Mesenteric fat pad (tissue), 1 donor: ENCODE results near the gene MYL6. TPM values are rescaled to one million over a fixed set of nuclear protein-coding genes. Genes with fewer than 3 reads are reported as not detected.
"Not testable (repeated sequence)": the region's sequence is repeated elsewhere in the genome, so short reads cannot be mapped to it uniquely, and the experiment has no call there.

Source experiments
- DNase-seq: peaks from one replicate; pipeline ENCODE4 v3.0.0-alpha.2; 2020; ENCODE audit warnings: low spot score
- long read RNA-seq: library from polyadenylated mRNA; unstranded; transcript quantifications from one replicate; pipeline ENCODE4 v2.0.0, GENCODE V29; 2020
- total RNA-seq: library from RNA; stranded (reverse); fragmentation: NEBNext Ultra II Directional; extraction: Animal tissue kit (Norgen Biotek cat#: 25700); gene quantifications from one replicate; pipeline ENCODE4 v1.2.1, GENCODE V29; 2021
- donor health status: DM: yes; HTN: yes; CAD: no.

Gene MYL6
- total RNA-seq: 2,743 TPM
- long read RNA-seq, transcript MYL6-207 (6 exons, 655 nt): major isoform, 434 of 1,435 reads
- long read RNA-seq, transcript MYL6-219 (5 exons, 1,438 nt): minor isoform, 204 of 1,435 reads
- long read RNA-seq, transcript MYL6-218 (7 exons, 901 nt): minor isoform, 393 of 1,435 reads
- long read RNA-seq, transcript MYL6-216 (6 exons, 1,564 nt): minor isoform, 9 of 1,435 reads
- long read RNA-seq, partial matches to known transcripts: 201 of 1,435 reads
- long read RNA-seq, other reads (novel, unspliced or antisense): 172 of 1,435 reads

GRCh38 chr12:56158029-56158925 is at the start of gene MYL6:
MYL6 (plus strand) TSS chr12:56158359; CDS start chr12:56158402, 43 bp downstream.
- DNase-seq: peak; percentile 96

- DNase-seq: no peak
These were observed 47.6 kb upstream of the MYL6 start for GRCh38 chr12:56110571-56110970.

- no peak for DNase-seq
These were observed 44.1 kb upstream of the MYL6 start for GRCh38 chr12:56114084-56114483.

- DNase-seq: no peak
These were observed 42.8 kb upstream of the MYL6 start for GRCh38 chr12:56115329-56115728.

GRCh38 chr12:56116267-56117081 is 41.7 kb upstream of the MYL6 start, which contains the start of gene RPL41:
RPL41 (plus strand) TSS chr12:56116633.
- DNase-seq: peak; percentile 96

GRCh38 chr12:56117082-56117706 is 41.0 kb upstream of the MYL6 start:
- not testable (repeated sequence) for DNase-seq

GRCh38 chr12:56117778-56118687 is 40.1 kb upstream of the MYL6 start, which contains the start of gene ZC3H10:
ZC3H10 (plus strand) TSS chr12:56118266; CDS start chr12:56120563, 2,297 bp downstream.
- peak; percentile 98 for DNase-seq

- DNase-seq: no peak
These were observed 39.3 kb upstream of the MYL6 start for GRCh38 chr12:56118688-56119357.

- no peak for DNase-seq
These were observed 38.8 kb upstream of the MYL6 start for GRCh38 chr12:56119361-56119796.

- no peak for DNase-seq
These were observed 37.9 kb upstream of the MYL6 start for GRCh38 chr12:56120158-56120846.

- DNase-seq: no peak
These were observed 36.8 kb upstream of the MYL6 start for GRCh38 chr12:56121204-56121870.

- no peak for DNase-seq
These were observed 35.5 kb upstream of the MYL6 start for GRCh38 chr12:56122637-56123036.

- DNase-seq: no peak
These were observed 34.0 kb upstream of the MYL6 start for GRCh38 chr12:56124133-56124532.

GRCh38 chr12:56126732-56127239 is 31.4 kb upstream of the MYL6 start:
- no peak for DNase-seq

- DNase-seq: no peak
These were observed 30.7 kb upstream of the MYL6 start for GRCh38 chr12:56127485-56127887.

GRCh38 chr12:56127888-56128669 is 30.1 kb upstream of the MYL6 start, which contains the start of gene ESYT1:
ESYT1 (plus strand) TSS chr12:56128267; CDS start chr12:56128320, 53 bp downstream.
- peak; percentile 97 for DNase-seq
